Measurements from ENCODE around the gene VSTM2L.

VSTM2L gene

GRCh38 chr20:37873884-37874283, 29.0 kb upstream of the VSTM2L start:
- H3K9me3 Mint-ChIP-seq = no peaks in the 10 kb centered on the region
- no peak for DNase-seq (ENCODE audit: low spot score in 2 of 2)
- H3K36me3 Mint-ChIP-seq = peaks cover 31% of the 10 kb centered on the region
- no peak for ATAC-seq
- H3K4me1 Mint-ChIP-seq = peaks cover 7% of the 10 kb centered on the region
- H3K4me3 Mint-ChIP-seq = no peak overlapping the region
- H3K27ac Mint-ChIP-seq = no peak overlapping the region

GRCh38 chr20:37875460-37876175, 27.3 kb upstream of the VSTM2L start:
- Mint-ChIP-seq H3K36me3 (peaks cover 16% of the 10 kb centered on the region), H3K9me3 (no peaks in the 10 kb centered on the region), H3K27ac (no peak overlapping the region), H3K4me1 (peaks cover 1% of the 10 kb centered on the region), H3K4me3 (no peak overlapping the region)
- no peak for ATAC-seq
- no peak for DNase-seq (ENCODE audit: low spot score in 2 of 2)

GRCh38 chr20:37876863-37877262, 26.1 kb upstream of the VSTM2L start:
- ATAC-seq (no peak), DNase-seq (ENCODE audit: low spot score in 2 of 2) (no peak)
- Mint-ChIP-seq H3K4me3 (no peak overlapping the region), H3K4me1 (no peaks in the 10 kb centered on the region), H3K27ac (no peak overlapping the region), H3K9me3 (no peaks in the 10 kb centered on the region), H3K36me3 (peaks cover 10% of the 10 kb centered on the region)

GRCh38 chr20:37877832-37878772, 24.8 kb upstream of the VSTM2L start:
- Mint-ChIP-seq H3K36me3 (peaks cover 5% of the 10 kb centered on the region), H3K27ac (peak overlapping the region; percentile 7), H3K4me3 (no peak overlapping the region), H3K4me1 (no peaks in the 10 kb centered on the region), H3K9me3 (no peaks in the 10 kb centered on the region)
- DNase-seq (ENCODE audit: low spot score in 2 of 2) (no peak), ATAC-seq (no peak)

- ATAC-seq = no peak
- peak overlapping the region; percentile 7 for H3K27ac Mint-ChIP-seq
- H3K9me3 Mint-ChIP-seq = no peaks in the 10 kb centered on the region
- no peak for DNase-seq (ENCODE audit: low spot score in 2 of 2)
- H3K4me3 Mint-ChIP-seq = no peak overlapping the region
- H3K4me1 Mint-ChIP-seq = no peaks in the 10 kb centered on the region
- H3K36me3 Mint-ChIP-seq = peaks cover 5% of the 10 kb centered on the region
Observed at GRCh38 chr20:37878835-37879599, 23.9 kb upstream of the VSTM2L start.

GRCh38 chr20:37879843-37880242, 23.1 kb upstream of the VSTM2L start:
- Mint-ChIP-seq H3K27ac (no peak overlapping the region), H3K36me3 (peaks cover 5% of the 10 kb centered on the region), H3K4me1 (no peaks in the 10 kb centered on the region), H3K4me3 (no peak overlapping the region), H3K9me3 (no peaks in the 10 kb centered on the region)
- DNase-seq (ENCODE audit: low spot score in 2 of 2) (no peak), ATAC-seq (no peak)

GRCh38 chr20:37880726-37881591, 22.0 kb upstream of the VSTM2L start:
- no peaks in the 10 kb centered on the region for H3K4me1 Mint-ChIP-seq
- H3K9me3 Mint-ChIP-seq = no peaks in the 10 kb centered on the region
- ATAC-seq (no peak), DNase-seq (ENCODE audit: low spot score in 2 of 2) (no peak)
- H3K4me3 Mint-ChIP-seq = no peak overlapping the region
- peaks cover 5% of the 10 kb centered on the region for H3K36me3 Mint-ChIP-seq
- H3K27ac Mint-ChIP-seq = no peak overlapping the region

GRCh38 chr20:37881601-37882343, 21.2 kb upstream of the VSTM2L start:
- no peaks in the 10 kb centered on the region for H3K9me3 Mint-ChIP-seq
- DNase-seq (ENCODE audit: low spot score in 2 of 2) = no peak
- H3K27ac Mint-ChIP-seq = no peak overlapping the region
- ATAC-seq = no peak
- H3K36me3 Mint-ChIP-seq = no peaks in the 10 kb centered on the region
- no peak overlapping the region for H3K4me3 Mint-ChIP-seq
- no peaks in the 10 kb centered on the region for H3K4me1 Mint-ChIP-seq

- H3K36me3 Mint-ChIP-seq = no peaks in the 10 kb centered on the region
- no peak overlapping the region for H3K27ac Mint-ChIP-seq
- no peaks in the 10 kb centered on the region for H3K9me3 Mint-ChIP-seq
- H3K4me3 Mint-ChIP-seq = no peak overlapping the region
- no peak for DNase-seq (ENCODE audit: low spot score in 2 of 2)
- ATAC-seq = no peak
- no peaks in the 10 kb centered on the region for H3K4me1 Mint-ChIP-seq
Observed at GRCh38 chr20:37882961-37883712, 19.8 kb upstream of the VSTM2L start.

GRCh38 chr20:37885042-37885441, 17.9 kb upstream of the VSTM2L start:
- Mint-ChIP-seq H3K36me3 (no peaks in the 10 kb centered on the region), H3K4me1 (no peaks in the 10 kb centered on the region), H3K4me3 (no peak overlapping the region), H3K27ac (no peak overlapping the region), H3K9me3 (no peaks in the 10 kb centered on the region)
- ATAC-seq (no peak), DNase-seq (ENCODE audit: low spot score in 2 of 2) (no peak)

GRCh38 chr20:37885593-37886503, 17.1 kb upstream of the VSTM2L start:
- Mint-ChIP-seq H3K4me1 (no peaks in the 10 kb centered on the region), H3K9me3 (no peaks in the 10 kb centered on the region), H3K27ac (no peak overlapping the region), H3K4me3 (no peak overlapping the region), H3K36me3 (no peaks in the 10 kb centered on the region)
- ATAC-seq = no peak
- DNase-seq (ENCODE audit: low spot score in 2 of 2) = no peak

- no peak for DNase-seq (ENCODE audit: low spot score in 2 of 2)
- no peak overlapping the region for H3K27ac Mint-ChIP-seq
Observed at GRCh38 chr20:37886851-37887297, 16.1 kb upstream of the VSTM2L start.

GRCh38 chr20:37888641-37889040, 14.3 kb upstream of the VSTM2L start:
- ATAC-seq (no peak), DNase-seq (ENCODE audit: low spot score in 2 of 2) (no peak)
- Mint-ChIP-seq H3K4me1 (peaks cover under 1% of the 10 kb centered on the region), H3K4me3 (no peak overlapping the region), H3K36me3 (no peaks in the 10 kb centered on the region), H3K27ac (no peak overlapping the region), H3K9me3 (no peaks in the 10 kb centered on the region)

More at GRCh38 chr20:37886851-37887297, 16.1 kb upstream of the VSTM2L start:
- no peaks in the 10 kb centered on the region for H3K4me1 Mint-ChIP-seq
- no peak overlapping the region for H3K4me3 Mint-ChIP-seq
- no peak for ATAC-seq
- no peaks in the 10 kb centered on the region for H3K36me3 Mint-ChIP-seq
- no peaks in the 10 kb centered on the region for H3K9me3 Mint-ChIP-seq

Measured in stimulated activated effector memory CD8-positive, alpha-beta T cell treated with anti-CD3 and anti-CD28 coated beads, Interleukin-12 subunit alpha, Interleukin-12 subunit beta, amount 100 ng/mL, for 72 hours (primary cell).